HG02943 (cell line): Measurements from ENCODE around the gene PLPPR3.

Experiments
- ATAC-seq: cut with Tn5 transposase; IDR thresholded peaks from one replicate; pipeline ENCODE4 v1.9.1; 2021; ENCODE audit warnings: mild to moderate bottlenecking, low read depth, moderate library complexity; ENCODE audit not compliant: unreplicated experiment

The PLPPR3 gene

DNA sequence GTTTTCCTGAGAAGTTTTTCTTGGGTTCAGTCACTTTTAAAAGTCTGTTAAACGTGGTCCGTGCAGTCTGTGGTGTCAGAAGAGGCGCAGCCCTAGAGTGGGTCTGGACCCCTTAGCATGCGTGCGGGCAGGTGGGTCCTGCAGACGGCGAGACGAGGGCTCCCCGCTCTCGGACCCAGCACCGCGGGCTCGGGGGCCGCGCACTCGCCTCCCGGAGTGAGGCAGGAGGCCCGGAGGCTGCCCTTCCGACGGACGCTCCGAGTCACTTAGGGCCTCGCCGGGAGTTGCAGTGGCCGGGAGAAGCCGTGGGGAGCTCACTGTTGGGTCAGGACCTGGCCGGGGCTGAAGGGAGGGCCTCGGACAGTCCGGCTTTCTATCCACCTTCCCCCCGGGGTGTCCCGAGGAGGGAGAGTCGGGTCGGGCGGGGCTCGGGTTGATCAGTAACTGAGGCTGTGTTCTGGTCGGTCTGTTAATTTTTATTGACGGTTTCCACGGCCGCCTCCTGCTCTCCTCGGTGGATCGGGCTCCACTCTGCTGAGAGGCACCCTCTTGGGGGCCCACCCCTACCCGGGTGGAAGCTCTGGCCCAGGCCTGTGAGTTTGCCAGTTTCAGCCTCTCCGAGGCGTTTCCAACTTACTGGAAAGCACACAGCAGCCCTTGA, 23.2 kb downstream of the PLPPR3 start:
- ATAC-seq: no peak

DNA sequence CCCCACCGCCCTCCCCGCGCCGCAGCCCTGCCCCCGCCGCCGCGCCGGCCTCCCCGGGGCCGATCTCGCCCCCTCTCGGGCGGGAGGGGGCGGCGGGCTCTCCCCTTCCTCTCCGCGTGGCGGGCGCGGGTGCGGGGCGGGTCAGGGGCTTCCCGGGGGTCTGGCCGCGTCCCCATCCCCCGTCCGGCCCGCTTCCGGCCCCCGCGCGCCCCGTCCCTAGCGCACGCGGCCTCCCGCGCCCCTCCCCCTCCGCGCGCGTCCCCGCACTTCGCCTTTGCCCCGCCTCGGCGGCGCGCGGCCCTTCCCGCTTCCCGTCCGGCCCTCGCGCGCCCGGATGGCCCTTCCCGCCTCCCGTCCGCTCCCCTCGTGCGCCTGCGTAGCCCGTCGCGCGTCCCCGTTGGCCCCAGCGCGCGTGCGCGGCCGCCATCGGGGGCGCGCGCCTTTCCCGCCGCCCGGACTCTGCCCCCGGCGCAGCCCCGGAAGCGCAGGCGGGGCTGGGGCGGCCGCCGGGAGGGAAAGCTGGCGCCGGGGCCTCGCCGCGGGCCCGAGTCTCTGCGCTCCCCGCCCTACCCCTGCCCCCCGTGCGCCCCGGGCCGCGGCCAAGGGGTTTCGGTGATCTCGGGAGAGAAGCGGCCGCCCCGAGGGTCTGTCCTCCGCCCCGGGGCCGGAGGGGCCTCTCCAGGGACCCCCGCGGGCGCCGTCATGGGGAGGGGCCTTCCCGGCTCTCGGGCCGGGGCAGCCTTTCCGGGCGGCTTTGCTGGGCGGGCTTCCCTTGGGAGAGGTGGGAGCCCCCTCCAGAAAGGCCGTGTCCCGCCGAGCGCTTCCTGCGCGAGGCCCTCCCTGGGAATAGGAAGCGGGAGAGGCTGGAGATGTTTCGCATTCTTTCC, 24.0 kb downstream of the PLPPR3 start:
- ATAC-seq: peak; percentile 40

DNA sequence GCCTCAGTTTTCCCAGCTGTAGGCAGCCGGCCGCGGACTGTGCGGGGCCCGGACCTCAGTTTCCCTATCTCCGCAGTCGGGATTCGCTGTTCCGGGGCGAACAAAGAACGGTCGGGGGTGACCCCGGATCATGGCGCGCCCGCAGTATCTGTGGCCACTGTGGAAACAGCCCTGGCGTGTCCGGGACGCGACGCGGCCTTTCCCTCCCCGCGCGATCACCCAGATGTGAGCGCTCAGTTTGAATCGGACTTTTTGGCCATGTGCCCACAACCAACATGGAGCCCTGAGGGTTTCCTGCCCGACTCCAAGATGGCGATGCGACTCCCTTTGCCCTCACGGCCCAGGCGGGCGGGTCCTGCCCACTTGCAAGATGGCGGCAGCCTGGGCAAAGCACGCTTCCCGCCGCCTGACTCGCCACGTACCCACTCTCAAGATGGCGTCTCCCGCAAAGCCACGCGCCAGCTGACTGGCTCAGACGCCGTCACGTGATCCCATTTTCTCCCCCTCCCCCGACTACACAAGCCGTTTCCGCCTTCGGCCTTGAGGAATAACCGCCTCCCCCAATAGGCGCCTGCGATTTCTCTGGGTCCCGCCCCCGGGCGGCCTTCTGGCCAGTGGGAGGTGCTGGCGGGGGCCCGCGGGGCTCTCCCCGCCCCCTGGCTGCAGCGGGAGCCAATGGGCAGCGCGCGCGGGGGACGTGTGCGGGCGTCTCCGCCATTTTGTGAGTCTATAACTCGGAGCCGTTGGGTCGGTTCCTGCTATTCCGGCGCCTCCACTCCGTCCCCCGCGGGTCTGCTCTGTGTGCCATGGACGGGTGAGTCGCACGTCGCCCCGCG, 24.8 kb downstream of the PLPPR3 start, which contains the start of gene PTBP1:
Gene PTBP1 (plus strand): TSS at position 761 of the 836 bp plus-strand sequence. CDS start 46 bp downstream, at position 807.
- ATAC-seq: peak; percentile 64

DNA sequence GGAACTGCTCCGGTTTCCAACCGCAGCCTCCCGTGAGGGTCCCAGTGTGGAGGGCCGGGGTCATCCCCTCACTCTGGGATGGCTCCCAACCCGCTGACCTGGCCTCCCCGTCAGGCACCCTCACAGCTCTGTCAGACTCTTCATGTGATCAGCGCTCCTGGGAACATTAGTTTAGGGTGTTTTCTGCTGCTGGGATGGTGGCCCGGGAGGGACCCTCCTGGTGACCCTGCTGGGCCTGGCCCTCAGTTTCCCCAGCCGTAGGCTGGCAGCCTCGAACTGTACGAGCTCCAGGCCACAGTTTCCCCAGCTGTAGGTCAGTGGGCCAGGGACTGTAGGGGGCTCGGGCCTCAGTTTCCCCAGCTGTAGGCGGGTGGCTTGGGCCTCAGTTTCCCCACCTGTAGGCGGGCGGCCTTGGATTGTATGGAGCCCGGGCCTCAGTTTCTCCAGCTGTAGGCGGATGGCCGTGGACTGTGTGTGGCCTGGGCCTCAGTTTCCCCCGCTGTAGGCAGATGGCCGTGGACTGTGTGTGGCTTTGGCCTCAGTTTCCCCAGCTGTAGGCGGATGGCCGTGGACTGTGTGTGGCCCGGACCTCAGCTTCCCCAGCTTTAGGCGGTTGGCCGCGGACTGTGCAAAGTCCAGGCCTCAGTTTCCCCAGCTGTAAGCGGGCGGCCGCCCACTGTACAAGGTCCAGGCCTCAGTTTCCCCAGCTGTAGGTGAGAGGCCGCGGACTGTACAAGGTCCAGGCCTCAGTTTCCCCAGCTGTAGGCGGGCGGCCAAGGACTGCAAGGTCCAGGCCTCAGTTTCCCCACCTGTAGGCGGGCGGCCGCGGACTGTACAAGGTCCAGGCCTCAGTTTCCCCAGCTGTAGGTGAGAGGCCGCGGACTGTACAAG, 25.8 kb downstream of the PLPPR3 start:
- ATAC-seq: no peak

DNA sequence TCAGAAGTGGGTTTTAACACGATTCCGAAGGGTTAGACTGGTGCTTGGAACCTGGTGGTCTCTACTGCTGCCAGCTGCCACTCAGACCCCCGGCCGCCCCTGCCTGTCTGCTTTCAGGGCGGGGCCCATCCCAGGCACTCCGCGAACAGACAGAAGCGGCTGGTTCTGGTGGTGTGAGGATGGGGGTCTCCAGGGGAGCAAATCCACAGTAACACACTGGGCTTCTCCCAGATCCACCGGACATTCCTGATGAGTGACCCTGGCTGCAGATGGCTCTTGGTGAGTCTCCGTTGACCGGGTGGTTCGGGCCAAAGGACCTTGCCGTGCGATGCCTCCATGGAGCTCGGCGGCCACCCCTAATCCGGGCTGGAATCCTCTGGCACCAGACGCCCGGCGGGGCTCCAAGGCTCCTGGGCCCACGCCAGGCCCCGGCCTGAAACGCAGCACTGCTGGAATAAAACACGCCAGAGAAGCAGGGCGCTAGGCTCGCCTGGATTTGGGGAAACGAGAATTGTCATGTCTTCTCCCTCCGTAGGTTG, 26.6 kb downstream of the PLPPR3 start:
- no peak for ATAC-seq

DNA sequence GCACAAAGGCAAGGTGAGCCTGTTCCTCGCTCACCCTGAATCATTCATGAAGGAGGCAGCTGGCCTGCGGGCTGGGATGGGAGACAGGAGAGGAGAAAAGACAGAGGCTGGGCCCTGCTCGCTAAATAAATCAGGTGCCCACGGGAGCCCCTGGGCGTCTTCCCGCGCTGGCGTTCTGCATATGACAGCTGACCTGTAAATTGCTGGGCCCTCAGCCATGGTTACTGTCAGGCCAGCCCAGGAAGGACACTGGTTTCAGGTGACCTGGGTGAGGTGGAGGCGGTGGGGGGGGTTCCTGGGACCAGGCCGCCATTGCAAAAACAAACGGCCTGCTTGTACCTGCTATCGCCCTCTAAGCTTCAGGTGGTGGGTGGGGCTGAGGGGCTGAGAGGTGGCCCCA, 27.9 kb downstream of the PLPPR3 start:
- ATAC-seq: no peak

DNA sequence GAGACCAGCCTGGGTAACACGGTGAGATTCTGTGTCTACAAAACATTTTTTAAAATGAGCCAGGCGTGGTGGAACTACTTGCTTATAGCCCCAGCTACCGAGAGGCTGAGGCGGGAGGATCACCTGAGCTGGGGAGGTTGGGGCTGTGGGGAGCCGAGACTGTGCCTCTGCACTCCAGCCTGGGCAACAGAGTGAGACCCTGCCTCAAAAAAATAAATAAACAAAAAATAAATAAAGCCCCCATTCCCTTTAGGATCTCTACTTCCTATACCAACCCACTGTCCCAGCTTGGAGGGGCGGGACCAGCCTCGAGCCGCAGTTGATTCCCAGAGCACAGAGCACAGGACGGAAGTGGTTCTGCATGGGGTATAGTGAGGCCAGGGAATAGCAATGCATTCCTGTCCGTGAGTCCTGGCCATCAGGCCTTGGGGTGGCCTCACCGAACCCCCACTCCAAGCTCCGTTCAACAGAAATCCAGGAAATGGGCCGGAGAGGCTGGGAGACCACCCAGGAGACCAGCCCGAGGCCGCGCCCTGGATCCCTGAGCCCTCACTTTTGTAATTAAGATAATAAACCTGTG, 29.4 kb downstream of the PLPPR3 start:
- no peak for ATAC-seq

DNA sequence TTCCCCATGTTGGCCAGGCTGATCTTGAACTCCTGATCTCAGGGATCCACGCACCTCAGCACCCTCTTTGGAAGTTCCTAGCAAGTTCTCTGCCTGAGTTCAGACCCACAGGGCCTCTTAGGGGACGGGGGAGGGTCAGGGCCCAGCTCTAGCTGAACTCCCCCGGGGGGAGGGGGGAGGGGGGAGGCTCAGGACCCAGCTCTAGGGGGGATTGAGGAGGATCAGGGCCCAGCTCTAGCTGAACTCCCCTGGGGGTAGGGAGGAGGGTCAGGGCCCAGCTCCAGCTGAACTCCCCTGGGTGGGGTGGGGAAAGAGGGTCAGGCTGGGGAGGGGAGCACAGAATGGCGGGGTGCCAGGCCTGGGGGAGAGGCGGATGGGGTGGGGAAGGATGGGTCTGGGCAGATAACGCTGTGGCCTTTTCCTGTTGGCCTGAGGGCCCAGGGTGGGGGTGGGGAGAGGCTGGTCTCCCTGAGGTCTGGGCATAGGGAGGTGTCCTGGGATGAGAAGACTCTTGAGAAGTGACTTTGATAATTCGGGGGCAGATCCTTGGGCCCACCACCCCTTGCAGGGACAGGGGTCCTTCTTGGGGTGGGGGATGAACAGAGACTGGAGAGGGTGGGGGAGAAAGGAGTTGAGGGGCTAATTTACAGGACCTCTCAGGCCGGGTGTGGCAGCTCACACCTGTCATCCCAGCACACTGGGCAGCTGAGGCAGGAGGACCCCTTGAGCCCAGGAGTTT, 30.0 kb downstream of the PLPPR3 start:
- ATAC-seq: no peak

DNA sequence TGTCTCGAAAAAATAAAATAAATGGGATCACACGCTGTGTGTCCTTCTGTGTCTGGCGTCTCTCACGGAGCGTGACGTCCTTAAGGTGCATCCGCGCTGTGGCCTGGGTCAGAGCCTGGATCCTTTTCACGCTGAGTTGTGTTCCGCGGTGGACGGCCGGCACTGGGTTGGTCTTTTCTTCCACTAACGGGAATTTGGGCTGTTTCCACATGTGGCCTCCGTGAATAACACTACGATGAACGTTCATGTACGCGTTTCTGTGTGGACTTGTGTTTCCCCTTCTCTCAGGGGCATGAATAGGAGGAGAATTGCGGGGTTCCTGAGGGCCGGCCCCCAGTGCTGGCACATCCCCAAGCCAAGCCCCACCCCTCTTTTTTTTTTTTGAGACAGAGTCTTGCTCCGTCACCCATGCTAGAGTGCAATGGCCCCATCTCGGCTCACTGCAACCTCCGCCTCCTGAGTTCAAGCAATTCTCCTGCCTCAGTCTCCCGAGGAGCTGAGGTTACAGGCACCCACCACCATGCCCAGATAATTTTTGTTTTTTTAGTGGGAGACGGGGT, 30.7 kb downstream of the PLPPR3 start:
- ATAC-seq: no peak

DNA sequence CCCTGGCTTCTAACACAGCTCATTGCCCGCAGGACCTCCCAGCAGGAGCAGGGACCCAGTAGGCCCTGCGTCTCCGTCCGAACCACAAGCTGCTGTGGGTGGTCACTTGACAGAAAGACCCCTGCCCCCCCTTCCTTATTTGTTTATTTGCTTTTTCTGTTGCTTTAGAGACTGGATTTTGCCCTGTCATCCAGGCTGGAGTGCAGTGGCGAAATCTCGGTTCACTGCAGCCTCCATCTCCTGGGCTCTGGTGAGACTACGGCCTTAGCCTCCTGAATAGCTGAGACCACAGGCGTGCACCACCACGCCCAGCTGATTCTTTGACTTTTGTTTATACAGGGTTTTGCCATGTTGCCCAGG, 32.1 kb downstream of the PLPPR3 start:
- ATAC-seq: no peak

DNA sequence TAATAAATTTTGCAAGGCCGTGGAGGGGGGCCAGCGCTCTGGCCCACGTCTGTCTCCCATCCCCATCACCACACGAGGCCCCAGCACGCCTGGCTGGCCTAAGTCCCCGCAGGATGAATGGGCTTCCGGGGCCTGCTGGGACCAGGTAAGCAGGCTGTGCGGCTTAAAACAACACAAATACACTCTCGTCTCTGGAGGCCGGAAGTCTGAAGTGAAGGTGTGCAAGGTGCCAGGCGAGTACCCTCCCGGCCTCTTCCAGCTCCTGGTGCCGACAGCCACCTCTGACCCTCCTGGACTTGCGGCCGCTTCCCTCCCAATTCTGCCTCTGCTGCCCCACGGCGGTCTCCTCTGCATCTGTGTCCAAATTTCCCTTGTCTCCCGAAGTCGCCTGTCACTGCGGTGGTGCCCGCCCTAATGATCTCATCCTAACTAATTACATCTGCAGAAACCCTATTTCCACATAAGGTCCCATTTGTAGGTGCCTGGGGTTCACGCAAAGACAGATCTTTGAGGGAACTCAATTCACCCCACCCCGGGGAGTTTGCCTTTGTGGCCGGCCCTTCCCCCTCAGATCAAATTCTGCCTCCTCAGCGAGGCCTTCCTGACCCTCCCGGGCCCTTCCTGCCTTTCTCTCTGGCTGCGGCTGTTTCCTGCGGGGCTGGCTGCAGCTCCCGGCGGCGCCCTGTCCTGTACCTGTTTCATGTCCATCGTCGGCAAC, 32.6 kb downstream of the PLPPR3 start:
- ATAC-seq: no peak

DNA sequence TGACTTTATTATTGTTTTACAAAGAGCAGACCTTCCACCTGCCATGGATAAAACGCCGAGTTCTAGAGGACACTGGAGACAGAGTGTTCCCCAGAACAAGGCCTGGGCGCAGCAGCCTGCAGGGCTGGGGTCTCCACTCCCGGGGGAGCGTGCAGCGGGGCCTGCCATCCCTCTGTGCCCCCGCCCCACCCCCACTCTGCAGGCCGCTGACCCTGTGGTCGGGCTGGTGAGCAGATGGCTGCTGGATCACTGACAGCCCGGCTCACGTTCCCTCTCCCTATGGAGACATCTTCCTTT, 33.1 kb downstream of the PLPPR3 start:
- no peak for ATAC-seq

DNA sequence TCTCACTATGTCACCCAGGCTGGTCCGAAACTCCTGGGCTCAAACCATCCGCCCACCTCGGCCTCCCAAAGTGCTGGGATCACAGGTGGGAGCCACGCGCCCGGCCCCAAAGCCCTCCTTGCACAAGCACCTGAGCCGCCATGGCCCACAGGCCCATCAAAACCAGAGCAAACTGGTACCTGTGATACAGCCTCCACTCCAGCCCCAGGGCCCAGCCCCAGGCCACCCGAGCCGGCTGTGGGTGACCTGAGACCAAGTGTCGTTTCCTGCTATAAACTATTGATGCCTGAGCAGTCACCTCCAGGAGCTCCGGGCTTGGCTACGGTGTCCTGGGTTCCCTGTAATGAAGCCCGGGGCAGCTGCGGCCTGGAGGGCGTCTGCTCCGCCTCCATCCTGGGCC, 34.2 kb downstream of the PLPPR3 start:
- no peak for ATAC-seq

DNA sequence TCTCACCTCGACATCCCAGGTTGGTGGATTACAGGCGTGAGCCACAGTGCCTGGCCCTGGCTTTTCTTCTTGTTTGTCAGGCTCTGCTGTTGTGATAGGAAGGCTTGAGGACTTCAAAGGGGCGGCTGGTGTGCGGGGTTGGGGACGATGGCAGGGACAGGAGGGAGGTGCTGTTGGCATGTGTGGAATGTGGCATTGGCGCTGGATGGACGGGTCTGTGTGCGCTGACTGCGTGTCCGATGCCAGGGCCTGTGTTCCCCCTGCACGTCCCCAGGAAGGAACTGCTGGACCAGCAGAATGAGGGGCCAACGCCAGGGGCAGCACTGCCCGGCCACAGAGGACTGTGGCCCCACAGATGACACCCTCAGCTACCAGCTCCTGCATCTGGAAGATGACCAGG, 37.2 kb downstream of the PLPPR3 start:
- ATAC-seq: no peak

DNA sequence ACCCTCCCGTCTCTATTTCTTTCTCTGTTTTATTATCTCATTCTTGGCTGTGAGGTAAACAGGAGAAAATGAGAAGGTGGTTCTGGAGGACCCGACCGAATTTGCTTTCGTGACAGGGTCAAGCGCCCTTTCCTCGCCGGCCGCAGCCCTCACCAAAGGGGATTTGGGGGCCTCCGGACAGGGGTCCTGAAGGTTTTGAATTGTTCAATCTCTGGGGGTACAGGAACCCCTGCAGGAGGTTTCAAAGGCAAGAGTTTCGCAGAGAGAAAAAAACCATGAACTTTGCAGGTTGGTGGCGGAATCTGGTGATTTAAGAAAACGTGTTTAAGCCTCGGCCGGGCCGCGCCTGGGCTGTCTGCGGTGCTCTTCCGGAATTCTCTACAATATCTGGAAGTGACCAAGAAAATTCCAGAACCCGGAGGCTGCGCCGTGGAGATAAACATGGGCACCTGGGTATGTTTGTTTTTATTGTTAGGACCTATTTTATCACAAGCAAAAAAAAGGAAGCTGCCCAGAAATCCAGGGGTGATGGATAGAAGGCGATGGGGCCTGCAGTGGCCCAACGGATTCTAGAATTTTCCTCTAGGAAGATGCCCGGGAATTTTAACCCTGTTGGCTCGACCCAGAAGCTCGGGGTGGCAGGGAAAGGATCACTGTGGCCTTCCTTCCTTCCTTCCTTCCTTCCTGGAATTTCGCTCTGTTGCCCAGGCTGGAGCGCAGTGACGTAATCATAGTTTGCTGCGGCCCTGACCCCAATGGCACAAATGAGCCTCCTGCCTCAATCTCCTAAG, 38.7 kb downstream of the PLPPR3 start:
- ATAC-seq: no peak

DNA sequence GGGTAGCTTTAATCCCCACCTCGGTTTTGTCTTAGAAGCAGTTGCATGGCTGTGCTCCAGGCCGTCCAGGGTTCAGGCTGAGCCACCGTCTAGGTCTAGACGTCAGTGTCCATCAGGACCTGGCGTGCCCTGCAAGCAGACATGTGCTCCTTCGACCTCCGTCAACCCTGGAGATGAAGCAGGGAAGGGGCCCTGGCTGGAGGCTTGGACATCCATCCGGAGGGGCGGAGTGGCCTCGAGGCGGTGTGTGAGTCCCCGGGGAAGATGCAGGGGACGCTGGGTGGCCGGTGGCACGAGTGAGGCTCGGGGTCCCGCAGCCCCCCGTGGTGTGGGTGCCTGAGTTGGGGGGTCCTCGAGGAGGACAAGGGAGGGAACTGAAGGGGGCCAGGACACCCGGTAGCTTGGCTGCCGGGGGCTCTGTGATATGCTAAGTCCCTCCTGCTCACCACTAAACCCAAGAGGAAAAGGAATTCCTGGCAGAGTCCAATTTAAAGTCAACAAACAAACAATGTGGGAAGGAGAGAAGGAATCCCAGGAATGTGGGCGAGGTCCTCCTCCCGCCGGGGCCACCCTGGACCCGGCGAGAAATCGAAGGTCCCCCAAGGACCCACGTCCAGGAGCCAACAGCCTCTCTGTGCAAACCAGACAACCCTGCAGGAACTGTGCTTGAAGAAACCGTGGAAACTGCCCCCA, 39.4 kb downstream of the PLPPR3 start:
- no peak for ATAC-seq

DNA sequence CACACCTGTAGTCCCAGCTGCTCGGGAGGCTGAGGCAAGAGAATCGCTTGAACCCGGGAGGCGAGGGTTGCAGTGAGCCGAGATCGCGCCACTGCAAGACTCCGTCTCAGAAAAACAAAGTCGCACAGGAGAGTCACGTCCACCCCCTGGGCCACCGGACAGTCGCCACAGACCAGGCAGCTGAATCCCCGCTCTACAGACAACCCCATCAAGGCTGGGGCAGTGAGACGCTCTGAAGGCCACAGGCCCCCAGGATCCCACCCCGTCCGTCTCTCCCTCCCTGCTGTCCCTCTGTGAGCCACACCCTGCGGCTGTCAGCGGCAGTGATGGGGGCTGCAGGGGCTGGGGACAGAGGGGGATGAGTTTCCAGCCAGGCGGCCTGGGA, 40.0 kb downstream of the PLPPR3 start:
- no peak for ATAC-seq
